HepG2 (cell line): ENCODE results near the gene PNN.

ENCODE experiments used
- CTCF ChIP-seq: sonication (generic); formaldehyde crosslinking; IDR thresholded peaks from 2 replicates; pipeline ENCODE4 v1.5.0; 2020; ENCODE audit warnings: mild to moderate bottlenecking, missing genetic modification reagents, moderate library complexity
- KDM1A ChIP-seq: IDR thresholded peaks from 2 replicates; pipeline ENCODE4 v1.6.1; 2016; ENCODE audit warnings: missing compliant biosample characterization
- MAX ChIP-seq: IDR thresholded peaks from 2 replicates; pipeline ENCODE4 v1.6.1; 2012; ENCODE audit warnings: inconsistent platforms
- USF2 ChIP-seq, 2 experiments: sonication (generic) in 1 of 2; formaldehyde crosslinking in 1 of 2; IDR thresholded peaks; 2 replicates each; pipeline versions ENCODE4 v1.5.1 to v1.6.1; 2011 to 2020; ENCODE audit warnings: borderline replicate concordance in 1 of 2, low read depth in 1 of 2, low read length in 1 of 2, mild to moderate bottlenecking in 1 of 2, missing genetic modification reagents in 1 of 2, moderate library complexity in 1 of 2

- no peak for TF ChIP-seq CTCF (CRISPR knock-in tag)
- TF ChIP-seq KDM1A (CRISPR knock-in tag): no peak
- no peak for TF ChIP-seq MAX
- no peak for TF ChIP-seq USF2 (IDR thresholded peaks at IDR 0.05; ENCODE audit: low read depth, low read length)
- no peak for TF ChIP-seq USF2 (CRISPR knock-in tag; IDR thresholded peaks at IDR 0.05; ENCODE audit: borderline replicate concordance)
Measured at GRCh38 chr14:39211109-39211741, 36.2 kb downstream of the PNN start.
